Small intestine (tissue), 7 donors: Measurements from ENCODE around the gene NUDT17. TPM values are rescaled to one million over a fixed set of nuclear protein-coding genes. Genes with fewer than 3 reads are reported as not detected.
"Not testable (repeated sequence)": the region's sequence is repeated elsewhere in the genome, so short reads cannot be mapped to it uniquely, and the experiment has no call there.

ENCODE experiments used
- DNase-seq, 2 donors: peaks; one replicate each; pipeline versions ENCODE4 v3.0.0 to v3.0.0-alpha.2; 2013
- FAIRE-seq: peaks from 2 replicates; lab custom pipeline; 2012; peaks lifted over from hg19 to GRCh38; lab: Jason Lieb, UNC
- H3K27ac ChIP-seq, 3 donors: one replicate each; pipeline ENCODE4 v1.5.1; 2013; ENCODE audit warnings: low read length in 2 of 3, mild to moderate bottlenecking in 2 of 3, control low read depth in 1 of 3, inconsistent platforms in 1 of 3, low read depth in 1 of 3, moderate library complexity in 1 of 3
- H3K27me3 ChIP-seq, 3 donors: one replicate each; pipeline ENCODE4 v1.6.1; 2013; ENCODE audit warnings: low read length in 3 of 3, inconsistent platforms in 1 of 3; ENCODE audit not compliant: control insufficient read depth in 3 of 3, insufficient read depth in 3 of 3
- H3K36me3 ChIP-seq, 3 donors: one replicate each; pipeline ENCODE4 v1.6.1; 2013; ENCODE audit warnings: low read length in 3 of 3, inconsistent platforms in 1 of 3, low read depth in 1 of 3, mild to moderate bottlenecking in 1 of 3, moderate library complexity in 1 of 3; ENCODE audit not compliant: control insufficient read depth in 3 of 3, insufficient read depth in 2 of 3
- H3K4me1 ChIP-seq, 3 donors: one replicate each; pipeline ENCODE4 v1.6.1; 2013; ENCODE audit warnings: low read length in 2 of 3, inconsistent platforms in 1 of 3, low read depth in 1 of 3, mild to moderate bottlenecking in 1 of 3, moderate library complexity in 1 of 3; ENCODE audit not compliant: control insufficient read depth in 3 of 3, insufficient read depth in 2 of 3
- H3K4me3 ChIP-seq, 3 donors: one replicate each; pipeline ENCODE4 v1.5.1; 2013; ENCODE audit warnings: low read length in 3 of 3, control low read depth in 1 of 3, inconsistent platforms in 1 of 3, low read depth in 1 of 3, mild to moderate bottlenecking in 1 of 3, moderate library complexity in 1 of 3
- H3K9me3 ChIP-seq, 2 donors: one replicate each; pipeline ENCODE4 v1.6.1; 2013; ENCODE audit warnings: low read depth in 1 of 2, low read length in 1 of 2; ENCODE audit not compliant: control insufficient read depth in 2 of 2, insufficient read depth in 1 of 2
- WGBS, 3 donors: extraction: QIAGEN DNeasy Blood & Tissue Kit; methylation state at CpG; one replicate each; pipeline ENCODE4 v1.1.7; 2013; 5-methylcytosine and 5-hydroxymethylcytosine counted together
- polyA plus RNA-seq, 4 donors: library from polyadenylated mRNA; stranded (reverse) in 3 of 4; unstranded in 1 of 4; fragments of 200-250 nt in 3 of 4; fragments of 120-200 nt in 1 of 4; gene quantifications; one replicate each; pipeline versions ENCODE4 v1.2.1 to v1.2.3, GENCODE V29; 2013
- donor health status: healthy with polysubstance abuse.
- donor health status: control.
- donor health status: control.
- donor health status: Bipolar disorder and iron deficiency.
- donor health status: healthy.

Gene NUDT17
- polyA plus RNA-seq, 4 donors, result 0.54 to 4.4 (median 1.6) TPM

- DNase-seq, result no peak
- peaks cover 26 to 34% (median 28%) of the 10 kb centered on the region in 3 donors for H3K36me3 ChIP-seq
Measured at GRCh38 chr1:145828367-145829026, 16.9 kb upstream of the NUDT17 start.

GRCh38 chr1:145830810-145831209, 14.6 kb upstream of the NUDT17 start:
- not testable (repeated sequence) for DNase-seq, H3K4me3 ChIP-seq, H3K27me3 ChIP-seq, H3K27ac ChIP-seq, H3K4me1 ChIP-seq, H3K9me3 ChIP-seq, FAIRE-seq
- WGBS, 3 donors, result 100% methylated on average over 2 of the region's 2 CpGs
- H3K36me3 ChIP-seq, result peaks cover 32 to 48% (median 38%) of the 10 kb centered on the region in 3 donors

More at GRCh38 chr1:145828367-145829026, 16.9 kb upstream of the NUDT17 start:
- H3K4me3 ChIP-seq, result no peak overlapping the region
- FAIRE-seq, result no peak
- no peaks in the 10 kb centered on the region for H3K27me3 ChIP-seq
- H3K27ac ChIP-seq, result no peak overlapping the region
- peaks cover 0 to 4% (median 2%) of the 10 kb centered on the region in 3 donors for H3K4me1 ChIP-seq
- no peaks in the 10 kb centered on the region for H3K9me3 ChIP-seq

- 96 to 100% (median 100%) methylated on average over 1 of the region's 1 CpG for WGBS, 3 donors
- H3K36me3 ChIP-seq, result peaks cover 25 to 57% (median 41%) of the 10 kb centered on the region in 3 donors
- no peak for FAIRE-seq
Measured at GRCh38 chr1:145837656-145838055, 7.8 kb upstream of the NUDT17 start.

GRCh38 chr1:145843031-145843430, 2.4 kb upstream of the NUDT17 start:
- Histone ChIP-seq H3K27ac (no peak overlapping the region), H3K4me1 (peaks cover 0 to 5% (median 0%) of the 10 kb centered on the region in 3 donors), H3K9me3 (no peaks in the 10 kb centered on the region), H3K27me3 (no peaks in the 10 kb centered on the region), H3K36me3 (peaks cover 14 to 31% (median 24%) of the 10 kb centered on the region in 3 donors), H3K4me3 (no peak overlapping the region)
- WGBS, 3 donors, result 92 to 97% (median 92%) methylated on average over 3 of the region's 3 CpGs
- DNase-seq (no peak), FAIRE-seq (no peak)

More at GRCh38 chr1:145837656-145838055, 7.8 kb upstream of the NUDT17 start:
- H3K27me3 ChIP-seq, result no peaks in the 10 kb centered on the region
- no peak overlapping the region for H3K4me3 ChIP-seq
- H3K4me1 ChIP-seq, result no peaks in the 10 kb centered on the region
- no peak overlapping the region for H3K27ac ChIP-seq
- H3K9me3 ChIP-seq, result no peaks in the 10 kb centered on the region
- no peak for DNase-seq

GRCh38 chr1:145845144-145845513, 301 bp upstream of the NUDT17 start:
- Histone ChIP-seq H3K27ac (peak overlapping the region in 2 of 3 donors; percentile 3 to 57), H3K4me1 (peaks cover 0 to 5% (median 0%) of the 10 kb centered on the region in 3 donors), H3K4me3 (peak overlapping the region in 1 of 3 donors; percentile 59), H3K9me3 (no peaks in the 10 kb centered on the region), H3K27me3 (no peaks in the 10 kb centered on the region), H3K36me3 (peaks cover 14 to 28% (median 18%) of the 10 kb centered on the region in 3 donors)
- FAIRE-seq (no peak), DNase-seq (peak in 1 of 2 donors; percentile 17)
- WGBS, 3 donors, result 1 to 12% (median 3%) methylated on average over 4 of the region's 4 CpGs

- Histone ChIP-seq H3K4me3 (peak overlapping the region in 1 of 3 donors; percentile 59), H3K36me3 (peaks cover 13 to 34% (median 17%) of the 10 kb centered on the region in 3 donors), H3K27ac (peak overlapping the region in 1 of 3 donors; percentile 57), H3K27me3 (no peaks in the 10 kb centered on the region), H3K9me3 (no peaks in the 10 kb centered on the region), H3K4me1 (peaks cover 0 to 5% (median 0%) of the 10 kb centered on the region in 3 donors)
- DNase-seq (peak; percentile 21 to 57), FAIRE-seq (no peak)
- WGBS, 3 donors, result 56 to 61% (median 59%) methylated on average over 3 of the region's 3 CpGs
Measured at GRCh38 chr1:145846201-145846612, 777 bp downstream of the NUDT17 start.

- Histone ChIP-seq H3K27ac (no peak overlapping the region), H3K27me3 (no peaks in the 10 kb centered on the region), H3K9me3 (no peaks in the 10 kb centered on the region), H3K36me3 (peaks cover 3 to 36% (median 10%) of the 10 kb centered on the region in 3 donors), H3K4me3 (no peak overlapping the region), H3K4me1 (peaks cover 0 to 5% (median 0%) of the 10 kb centered on the region in 3 donors)
- DNase-seq, result no peak
- WGBS, 3 donors, result 76 to 84% (median 84%) methylated on average over 3 of the region's 3 CpGs
- FAIRE-seq, result no peak
Measured at GRCh38 chr1:145847827-145848226, 2.4 kb downstream of the NUDT17 start.

GRCh38 chr1:145849356-145850160, 4.1 kb downstream of the NUDT17 start:
- Histone ChIP-seq H3K4me1 (peaks cover 0 to 5% (median 0%) of the 10 kb centered on the region in 3 donors), H3K27ac (peak overlapping the region in 1 of 3 donors; percentile 13), H3K4me3 (no peak overlapping the region), H3K9me3 (no peaks in the 10 kb centered on the region), H3K36me3 (peaks cover 0 to 47% (median 14%) of the 10 kb centered on the region in 3 donors), H3K27me3 (no peaks in the 10 kb centered on the region)
- FAIRE-seq, result no peak
- no peak for DNase-seq
- WGBS, 3 donors, result 79 to 88% (median 82%) methylated on average over 15 of the region's 15 CpGs
